ENCODE data around the gene AGTRAP.

The AGTRAP gene

DNA sequence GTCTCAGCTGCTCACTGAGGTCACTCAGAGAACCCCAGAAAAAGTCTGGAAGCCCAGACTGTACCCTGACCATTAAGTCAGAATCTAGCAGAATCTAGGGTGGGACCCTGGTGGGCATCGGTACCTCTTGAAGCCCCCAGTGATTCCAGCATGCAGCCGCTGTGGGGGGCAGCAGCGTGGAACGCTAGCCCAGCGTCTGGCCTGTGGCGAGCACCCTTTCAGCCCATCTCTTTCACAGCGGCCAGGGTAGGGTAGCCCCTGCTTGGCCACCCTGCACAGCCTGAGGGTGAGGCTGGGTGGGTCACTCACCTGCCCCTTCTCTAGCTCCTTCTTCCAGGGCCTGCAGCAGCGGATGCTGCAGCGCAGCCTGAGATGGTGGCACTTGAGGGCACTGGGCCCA, 42.4 kb downstream of the AGTRAP start:
- Histone ChIP-seq H3K4ac (ENCODE audit: low read length) (no peak overlapping the region), H2BK120ac (ENCODE audit: low read depth, low read length) (no peak overlapping the region), H2BK15ac (ENCODE audit: low read length) (peak overlapping the region; percentile 96), H2AK5ac (ENCODE audit: low read depth, low read length) (peak overlapping the region; percentile 92), H2AFZ (ENCODE audit: low read length) (no peak overlapping the region), H3K14ac (ENCODE audit: low read length) (peak overlapping the region; percentile 94), H2BK5ac (ENCODE audit: low read length) (no peak overlapping the region), H3K27ac (replicated peaks; ENCODE audit: low read length) (no peak overlapping the region), H3K18ac (ENCODE audit: low read length) (peak overlapping the region; percentile 70), H3K4me1 (ENCODE audit: control insufficient read depth in 2 of 2, insufficient read depth in 1 of 2, low read depth in 1 of 2, low read length in 2 of 2) (no peaks in the 10 kb centered on the region), H3K4me2 (ENCODE audit: insufficient read depth, low read length, poor library complexity, severe bottlenecking) (no peak overlapping the region), H2BK12ac (ENCODE audit: low read length) (no peak overlapping the region), H3K23ac (ENCODE audit: low read depth, low read length, poor library complexity) (peak overlapping the region; percentile 80), H3K27me3 (ENCODE audit: control insufficient read depth in 3 of 3, insufficient read depth in 3 of 3, low read depth in 1 of 3, low read length in 3 of 3) (peaks cover 0 to 12% (median 0%) of the 10 kb centered on the region in 3 experiments), H3K4me3 (ENCODE audit: low read length in 2 of 2) (no peak overlapping the region), H3K36me3 (replicated peaks in 1 of 2; ENCODE audit: control insufficient read depth in 2 of 2, insufficient read depth in 2 of 2, low read length in 2 of 2) (no peaks in the 10 kb centered on the region), H3K9ac (ENCODE audit: low read depth, low read length, poor library complexity) (no peak overlapping the region), H4K8ac (ENCODE audit: low read depth, low read length) (no peak overlapping the region), H3K9me3 (replicated peaks in 1 of 2; ENCODE audit: control insufficient read depth in 2 of 2, insufficient read depth in 1 of 2, low read depth in 1 of 2, low read length in 2 of 2) (no peaks in the 10 kb centered on the region), H3K79me1 (ENCODE audit: low read depth, low read length) (no peaks in the 10 kb centered on the region), H4K91ac (ENCODE audit: low read depth, low read length, poor library complexity) (no peak overlapping the region)
- WGBS, 2 donors (ENCODE audit: extremely low coverage in 2 of 2, insufficient read length in 2 of 2, insufficient replicate concordance in 1 of 2), result no CpG with 5 or more reads among the region's 9 CpGs
- DNase-seq (ENCODE audit: low spot score), result no peak

DNA sequence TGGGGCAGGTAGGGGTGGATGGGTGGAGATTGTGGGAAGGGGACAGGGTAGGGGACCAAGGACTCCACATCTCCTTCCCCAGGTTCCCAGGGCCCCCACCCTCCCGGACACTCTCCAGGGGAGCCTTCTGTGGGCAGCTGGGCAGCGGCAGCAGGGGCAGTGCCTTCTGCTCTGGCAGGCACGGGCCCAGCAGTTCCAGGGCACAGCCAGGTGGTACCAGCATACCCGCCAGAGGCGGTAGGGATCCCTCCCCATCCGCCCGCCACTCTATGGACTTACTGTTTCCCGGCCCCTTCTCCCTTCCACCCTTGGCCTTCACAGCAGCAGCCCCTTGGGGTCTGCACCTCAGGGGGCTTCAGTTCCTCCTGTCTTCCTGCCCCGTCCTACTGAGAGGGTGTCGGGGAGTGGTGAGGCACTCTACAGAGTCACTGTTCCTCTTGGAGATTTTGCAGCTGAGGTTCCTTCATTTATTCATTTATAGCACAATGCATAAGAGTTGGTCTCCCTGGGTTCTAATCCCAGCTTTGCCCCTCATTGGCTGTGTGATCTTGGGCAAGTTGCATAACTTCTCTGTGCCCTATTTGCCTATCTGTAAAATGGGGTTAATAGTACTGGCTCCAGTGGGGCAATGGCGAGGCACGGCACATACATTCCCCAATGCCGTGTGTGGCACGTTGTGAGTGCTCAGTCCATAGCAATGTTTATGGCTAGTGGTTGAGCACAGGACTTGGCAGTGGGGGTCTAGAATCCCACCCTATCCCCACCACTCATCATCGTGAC, 43.1 kb downstream of the AGTRAP start:
- Histone ChIP-seq H2BK12ac (ENCODE audit: low read length) (no peak overlapping the region), H3K79me1 (ENCODE audit: low read depth, low read length) (no peaks in the 10 kb centered on the region), H4K91ac (ENCODE audit: low read depth, low read length, poor library complexity) (no peak overlapping the region), H2BK120ac (ENCODE audit: low read depth, low read length) (no peak overlapping the region), H3K4ac (ENCODE audit: low read length) (no peak overlapping the region), H2BK5ac (ENCODE audit: low read length) (no peak overlapping the region), H4K8ac (ENCODE audit: low read depth, low read length) (peak overlapping the region; percentile 32), H3K14ac (ENCODE audit: low read length) (no peak overlapping the region), H2BK15ac (ENCODE audit: low read length) (peak overlapping the region; percentile 96), H2AFZ (ENCODE audit: low read length) (no peak overlapping the region), H2AK5ac (ENCODE audit: low read depth, low read length) (peak overlapping the region; percentile 92), H3K4me1 (ENCODE audit: control insufficient read depth in 2 of 2, insufficient read depth in 1 of 2, low read depth in 1 of 2, low read length in 2 of 2) (no peaks in the 10 kb centered on the region), H3K4me3 (ENCODE audit: low read length in 2 of 2) (no peak overlapping the region), H3K18ac (ENCODE audit: low read length) (peak overlapping the region; percentile 46), H3K36me3 (replicated peaks in 1 of 2; ENCODE audit: control insufficient read depth in 2 of 2, insufficient read depth in 2 of 2, low read length in 2 of 2) (no peaks in the 10 kb centered on the region), H3K23ac (ENCODE audit: low read depth, low read length, poor library complexity) (no peak overlapping the region), H3K9ac (ENCODE audit: low read depth, low read length, poor library complexity) (no peak overlapping the region), H3K9me3 (replicated peaks in 1 of 2; ENCODE audit: control insufficient read depth in 2 of 2, insufficient read depth in 1 of 2, low read depth in 1 of 2, low read length in 2 of 2) (no peaks in the 10 kb centered on the region), H3K27ac (replicated peaks; ENCODE audit: low read length) (no peak overlapping the region), H3K27me3 (ENCODE audit: control insufficient read depth in 3 of 3, insufficient read depth in 3 of 3, low read depth in 1 of 3, low read length in 3 of 3) (peaks cover 0 to 12% (median 0%) of the 10 kb centered on the region in 3 experiments), H3K4me2 (ENCODE audit: insufficient read depth, low read length, poor library complexity, severe bottlenecking) (no peak overlapping the region)
- no CpG with 5 or more reads among the region's 15 CpGs for WGBS, 2 donors (ENCODE audit: extremely low coverage in 2 of 2, insufficient read length in 2 of 2, insufficient replicate concordance in 1 of 2)
- no peak for DNase-seq (ENCODE audit: low spot score)

DNA sequence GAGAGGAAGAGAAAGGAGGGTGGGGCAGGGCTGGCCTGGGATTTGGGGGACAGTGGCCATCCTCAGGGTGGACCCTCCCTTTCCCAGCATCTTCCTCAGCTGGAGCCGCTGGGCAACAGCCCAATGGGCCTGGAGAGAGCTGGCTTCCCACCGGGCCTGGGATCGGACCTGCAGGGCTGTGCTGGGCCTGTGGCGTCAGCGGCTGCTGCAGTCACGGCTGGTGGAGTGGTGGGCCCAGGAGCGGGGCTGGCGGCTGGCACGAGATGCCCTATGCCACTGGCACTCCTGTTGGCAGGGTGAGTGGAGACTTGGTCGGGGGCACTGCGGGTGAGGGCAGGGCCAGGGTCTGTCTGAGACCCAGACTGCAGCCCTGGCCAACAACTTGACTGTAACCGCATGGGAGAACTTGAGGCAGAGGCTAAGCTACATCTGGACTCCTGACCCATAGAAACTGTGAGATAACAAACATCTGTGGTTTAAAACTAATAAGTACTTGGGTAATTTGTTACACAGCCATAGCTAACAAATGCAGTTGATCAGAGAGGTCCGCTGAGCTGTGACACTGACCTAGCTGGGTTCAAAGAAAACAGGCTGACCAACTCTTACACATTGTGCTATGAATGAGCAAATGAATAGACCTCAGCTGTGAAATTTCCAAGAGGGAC, 43.9 kb downstream of the AGTRAP start:
- Histone ChIP-seq H3K27me3 (ENCODE audit: control insufficient read depth in 3 of 3, insufficient read depth in 3 of 3, low read depth in 1 of 3, low read length in 3 of 3) (peaks cover 0 to 12% (median 0%) of the 10 kb centered on the region in 3 experiments), H3K27ac (replicated peaks; ENCODE audit: low read length) (no peak overlapping the region), H2BK120ac (ENCODE audit: low read depth, low read length) (no peak overlapping the region), H3K4me3 (ENCODE audit: low read length in 2 of 2) (no peak overlapping the region), H3K79me1 (ENCODE audit: low read depth, low read length) (no peaks in the 10 kb centered on the region), H2BK15ac (ENCODE audit: low read length) (peak overlapping the region; percentile 55), H3K14ac (ENCODE audit: low read length) (no peak overlapping the region), H2BK5ac (ENCODE audit: low read length) (no peak overlapping the region), H2AK5ac (ENCODE audit: low read depth, low read length) (peak overlapping the region; percentile 93), H3K18ac (ENCODE audit: low read length) (no peak overlapping the region), H3K4ac (ENCODE audit: low read length) (no peak overlapping the region), H4K91ac (ENCODE audit: low read depth, low read length, poor library complexity) (no peak overlapping the region), H3K9me3 (replicated peaks in 1 of 2; ENCODE audit: control insufficient read depth in 2 of 2, insufficient read depth in 1 of 2, low read depth in 1 of 2, low read length in 2 of 2) (no peaks in the 10 kb centered on the region), H3K36me3 (replicated peaks in 1 of 2; ENCODE audit: control insufficient read depth in 2 of 2, insufficient read depth in 2 of 2, low read length in 2 of 2) (no peaks in the 10 kb centered on the region), H2AFZ (ENCODE audit: low read length) (no peak overlapping the region), H3K23ac (ENCODE audit: low read depth, low read length, poor library complexity) (no peak overlapping the region), H3K4me1 (ENCODE audit: control insufficient read depth in 2 of 2, insufficient read depth in 1 of 2, low read depth in 1 of 2, low read length in 2 of 2) (peaks cover 5% of the 10 kb centered on the region in 2 donors), H2BK12ac (ENCODE audit: low read length) (no peak overlapping the region), H4K8ac (ENCODE audit: low read depth, low read length) (no peak overlapping the region), H3K9ac (ENCODE audit: low read depth, low read length, poor library complexity) (no peak overlapping the region), H3K4me2 (ENCODE audit: insufficient read depth, low read length, poor library complexity, severe bottlenecking) (no peak overlapping the region)
- no CpG with 5 or more reads among the region's 13 CpGs for WGBS, 2 donors (ENCODE audit: extremely low coverage in 2 of 2, insufficient read length in 2 of 2, insufficient replicate concordance in 1 of 2)
- no peak for DNase-seq (ENCODE audit: low spot score)

DNA sequence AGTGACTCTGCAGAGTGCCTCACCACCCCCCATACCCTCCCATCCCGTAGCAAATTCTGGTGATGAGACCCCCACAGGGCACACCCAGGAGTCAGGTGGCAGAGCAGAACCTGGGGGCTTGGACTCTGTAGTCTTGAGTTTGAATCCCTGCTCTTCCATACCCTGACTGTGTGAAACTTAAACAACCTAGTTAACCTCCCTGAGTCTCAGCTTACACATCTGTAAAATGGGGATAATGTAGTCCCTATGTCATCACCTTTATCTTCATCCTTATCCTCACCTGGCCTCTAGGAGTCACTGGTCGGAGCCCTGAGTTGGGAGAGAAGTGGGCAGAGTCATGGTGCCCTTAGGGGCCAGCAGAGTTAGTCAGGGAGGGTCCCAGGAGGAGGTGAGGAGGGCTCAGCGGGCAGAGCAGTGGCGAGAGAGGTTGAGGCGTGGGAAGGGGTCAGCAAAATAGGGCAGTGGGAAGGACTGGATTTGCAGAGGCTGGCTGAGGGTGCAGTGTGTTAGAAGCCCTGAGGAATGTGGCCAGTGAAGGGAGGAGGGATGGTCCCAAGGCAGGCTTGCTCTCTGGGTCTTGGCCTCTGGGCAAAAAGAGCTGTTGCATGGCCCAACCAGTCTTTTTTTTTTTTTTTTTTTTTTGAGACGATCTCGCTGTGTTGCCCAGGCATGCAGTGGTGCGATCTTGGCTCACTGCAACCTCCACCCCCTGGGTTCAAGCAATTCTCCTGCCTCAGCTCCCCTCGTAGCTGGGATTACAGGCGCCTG, 44.6 kb downstream of the AGTRAP start:
- no peak overlapping the region for H2AFZ ChIP-seq (ENCODE audit: low read length)
- H3K4me1 ChIP-seq (ENCODE audit: control insufficient read depth in 2 of 2, insufficient read depth in 1 of 2, low read depth in 1 of 2, low read length in 2 of 2), result peaks cover 7 to 10% of the 10 kb centered on the region in 2 donors
- no peaks in the 10 kb centered on the region for H3K9me3 ChIP-seq (replicated peaks in 1 of 2; ENCODE audit: control insufficient read depth in 2 of 2, insufficient read depth in 1 of 2, low read depth in 1 of 2, low read length in 2 of 2)
- H3K4ac ChIP-seq (ENCODE audit: low read length), result no peak overlapping the region
- H3K9ac ChIP-seq (ENCODE audit: low read depth, low read length, poor library complexity), result no peak overlapping the region
- DNase-seq (ENCODE audit: low spot score), result no peak
- no peak overlapping the region for H2BK5ac ChIP-seq (ENCODE audit: low read length)
- no peak overlapping the region for H3K14ac ChIP-seq (ENCODE audit: low read length)
- no peak overlapping the region for H3K4me3 ChIP-seq (ENCODE audit: low read length in 2 of 2)
- H3K36me3 ChIP-seq (replicated peaks in 1 of 2; ENCODE audit: control insufficient read depth in 2 of 2, insufficient read depth in 2 of 2, low read length in 2 of 2), result no peaks in the 10 kb centered on the region
- H3K27me3 ChIP-seq (ENCODE audit: control insufficient read depth in 3 of 3, insufficient read depth in 3 of 3, low read depth in 1 of 3, low read length in 3 of 3), result peaks cover 0 to 7% (median 0%) of the 10 kb centered on the region in 3 experiments
- H4K91ac ChIP-seq (ENCODE audit: low read depth, low read length, poor library complexity), result no peak overlapping the region
- no peak overlapping the region for H2AK5ac ChIP-seq (ENCODE audit: low read depth, low read length)
- H3K79me1 ChIP-seq (ENCODE audit: low read depth, low read length), result no peaks in the 10 kb centered on the region
- H3K23ac ChIP-seq (ENCODE audit: low read depth, low read length, poor library complexity), result no peak overlapping the region
- H4K8ac ChIP-seq (ENCODE audit: low read depth, low read length), result no peak overlapping the region
- WGBS, 2 donors (ENCODE audit: extremely low coverage in 2 of 2, insufficient read length in 2 of 2, insufficient replicate concordance in 1 of 2), result no CpG with 5 or more reads among the region's 10 CpGs
- H3K27ac ChIP-seq (replicated peaks; ENCODE audit: low read length), result no peak overlapping the region
- H3K18ac ChIP-seq (ENCODE audit: low read length), result no peak overlapping the region
- H2BK12ac ChIP-seq (ENCODE audit: low read length), result no peak overlapping the region
- no peak overlapping the region for H2BK15ac ChIP-seq (ENCODE audit: low read length)
- no peak overlapping the region for H3K4me2 ChIP-seq (ENCODE audit: insufficient read depth, low read length, poor library complexity, severe bottlenecking)
- no peak overlapping the region for H2BK120ac ChIP-seq (ENCODE audit: low read depth, low read length)

All from neuronal stem cell (in vitro differentiated cells).